A673 (cell line): ENCODE results near the gene ABT1. TPM values are rescaled to one million over a fixed set of nuclear protein-coding genes. Genes with fewer than 3 reads are reported as not detected.

Experiments
- BruUV-seq: library from RNA; stranded (reverse); fragments of 400-500 nt; replicated peaks from 2 replicates; lab custom pipeline; 2021; lab: Mats Ljungman, UMichigan
- CTCF ChIA-PET: fragments of 300-600 bp; sonication (Branson Sonifier 250); formaldehyde crosslinking; loops from one replicate; lab custom pipeline; 2022; ENCODE audit warnings: antibody characterized with exemption; lab: Charles Lee
- POLR2A ChIA-PET: fragments of 300-600 bp; sonication (Branson Sonifier 250); formaldehyde crosslinking; loops from one replicate; lab custom pipeline; 2022; ENCODE audit warnings: antibody characterized with exemption; ENCODE audit not compliant: low non-redundant PET; lab: Charles Lee
- DNase-seq: peaks from one replicate; pipeline ENCODE4 v3.0.0-alpha.2; 2015; ENCODE audit warnings: low spot score
- H3K27ac ChIP-seq: fragments of 200-600 bp; sonication (generic); 2 replicates; pipeline ENCODE4 v1.5.1; 2016; ENCODE audit warnings: mixed run types, low read depth, mild to moderate bottlenecking, mixed read lengths, antibody characterized with exemption, low read length; ENCODE audit not compliant: poor library complexity, severe bottlenecking
- H3K27me3 ChIP-seq: fragments of 200-600 bp; sonication (generic); replicated peaks from 2 replicates; pipeline ENCODE4 v1.6.1; 2017; ENCODE audit warnings: mixed run types, low read depth, mild to moderate bottlenecking, mixed read lengths, antibody characterized with exemption, low read length; ENCODE audit not compliant: insufficient read depth, poor library complexity
- H3K36me3 ChIP-seq: fragments of 200-600 bp; sonication (generic); 2 replicates; pipeline ENCODE4 v1.6.1; 2016; ENCODE audit warnings: mixed run types, mild to moderate bottlenecking, mixed read lengths, antibody characterized with exemption, low read length; ENCODE audit not compliant: insufficient read depth, poor library complexity, severe bottlenecking
- H3K4me1 ChIP-seq: fragments of 200-600 bp; sonication (generic); 2 replicates; pipeline ENCODE4 v1.6.1; 2017; ENCODE audit warnings: mixed run types, mild to moderate bottlenecking, mixed read lengths, antibody characterized with exemption, low read length; ENCODE audit not compliant: insufficient read depth, poor library complexity, severe bottlenecking
- H3K4me3 ChIP-seq: fragments of 200-600 bp; sonication (generic); 2 replicates; pipeline ENCODE4 v1.5.1; 2016; ENCODE audit warnings: low read depth, mixed run types, mild to moderate bottlenecking, mixed read lengths, low read length; ENCODE audit not compliant: poor library complexity, severe bottlenecking
- H3K9me3 ChIP-seq: fragments of 200-600 bp; sonication (generic); 2 replicates; pipeline ENCODE4 v1.6.1; 2016; ENCODE audit warnings: mixed run types, low read depth, mild to moderate bottlenecking, mixed read lengths, antibody characterized with exemption, low read length; ENCODE audit not compliant: poor library complexity, severe bottlenecking
- EZH2 ChIP-seq: fragments of 200-600 bp; sonication (generic); IDR thresholded peaks from 2 replicates; pipeline ENCODE4 v1.6.1; 2017; ENCODE audit warnings: borderline replicate concordance, low read depth, mild to moderate bottlenecking, mixed read lengths, antibody characterized with exemption, low read length; ENCODE audit not compliant: poor library complexity, severe bottlenecking
- intact Hi-C: fragments of 100-400 bp; cut with micrococcal nuclease; formaldehyde crosslinking; loops from one replicate; pipeline ENCODE4 v1.10.0; 2022; ENCODE audit not compliant: unreplicated experiment
- total RNA-seq: library from RNA; stranded (reverse); gene quantifications from 2 replicates; pipeline ENCODE4 v1.2.3, GENCODE V29; 2021
- TF ChIP-seq, protein P1 (sequence below): fragments of 300-800, 200-600 bp; sonication (generic); conservative IDR thresholded peaks from 2 replicates; pipeline ENCODE4 v1.5.1; 2017; ENCODE audit warnings: low read depth, mild to moderate bottlenecking, antibody characterized with exemption, low read length, moderate library complexity, mixed read lengths

The ABT1 gene
- total RNA-seq, 1 experiment from 2014 or later = 18.1 TPM

DNA sequence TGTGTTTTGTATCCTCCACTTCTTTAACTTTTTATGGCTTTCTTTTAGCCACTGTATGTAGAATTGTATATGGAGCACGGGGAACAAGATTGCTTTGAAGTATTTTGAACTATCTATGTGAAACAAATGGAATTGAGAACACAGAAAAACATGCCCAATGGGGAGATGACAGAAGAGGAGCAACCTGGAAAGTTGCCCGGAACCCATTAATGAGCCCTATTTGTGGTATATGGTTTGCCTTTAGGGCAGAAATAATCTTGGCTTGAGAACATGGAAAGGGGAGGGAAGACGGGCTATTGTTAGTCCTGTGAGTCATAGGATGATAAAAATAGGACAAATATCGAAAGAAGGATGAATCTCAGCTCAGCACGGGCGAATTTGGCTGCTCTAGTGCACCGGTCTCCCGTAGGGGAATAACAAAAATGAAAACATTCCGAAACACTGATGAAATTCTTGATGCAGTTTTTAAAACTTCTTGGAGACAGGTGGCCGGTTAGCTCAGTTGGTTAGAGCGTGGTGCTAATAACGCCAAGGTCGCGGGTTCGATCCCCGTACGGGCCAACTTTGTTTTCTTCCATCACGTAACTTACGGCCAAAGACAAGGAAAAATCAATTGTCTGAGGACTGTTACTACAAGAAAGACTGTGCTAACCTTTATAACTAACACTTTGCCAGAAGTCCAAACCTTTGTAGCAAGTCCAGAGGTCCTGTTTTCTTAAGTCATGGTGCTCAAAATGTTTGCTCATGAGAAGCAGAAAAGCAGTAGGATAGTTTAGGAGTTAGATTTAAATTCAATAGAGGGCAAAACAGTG is 42.9 kb upstream of the ABT1 start:
- peak overlapping the region; percentile 69 for H3K27ac ChIP-seq
- no peak for TF ChIP-seq EZH2
- TF ChIP-seq, protein P1, sequence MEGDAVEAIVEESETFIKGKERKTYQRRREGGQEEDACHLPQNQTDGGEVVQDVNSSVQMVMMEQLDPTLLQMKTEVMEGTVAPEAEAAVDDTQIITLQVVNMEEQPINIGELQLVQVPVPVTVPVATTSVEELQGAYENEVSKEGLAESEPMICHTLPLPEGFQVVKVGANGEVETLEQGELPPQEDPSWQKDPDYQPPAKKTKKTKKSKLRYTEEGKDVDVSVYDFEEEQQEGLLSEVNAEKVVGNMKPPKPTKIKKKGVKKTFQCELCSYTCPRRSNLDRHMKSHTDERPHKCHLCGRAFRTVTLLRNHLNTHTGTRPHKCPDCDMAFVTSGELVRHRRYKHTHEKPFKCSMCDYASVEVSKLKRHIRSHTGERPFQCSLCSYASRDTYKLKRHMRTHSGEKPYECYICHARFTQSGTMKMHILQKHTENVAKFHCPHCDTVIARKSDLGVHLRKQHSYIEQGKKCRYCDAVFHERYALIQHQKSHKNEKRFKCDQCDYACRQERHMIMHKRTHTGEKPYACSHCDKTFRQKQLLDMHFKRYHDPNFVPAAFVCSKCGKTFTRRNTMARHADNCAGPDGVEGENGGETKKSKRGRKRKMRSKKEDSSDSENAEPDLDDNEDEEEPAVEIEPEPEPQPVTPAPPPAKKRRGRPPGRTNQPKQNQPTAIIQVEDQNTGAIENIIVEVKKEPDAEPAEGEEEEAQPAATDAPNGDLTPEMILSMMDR = no peak
- H3K27me3 ChIP-seq = no peaks in the 10 kb centered on the region
- intact Hi-C loops = loop anchor here (1.0 to 10.0 kb wide), 5 partner anchors 15 to 499 kb away; a partner anchor contains a TSS
- peak overlapping the region; percentile 61 for H3K4me3 ChIP-seq
- H3K4me1 ChIP-seq = no peaks in the 10 kb centered on the region
- DNase-seq = peak; percentile 89
- H3K36me3 ChIP-seq = no peaks in the 10 kb centered on the region
- ChIA-PET CTCF (interaction anchor here (0.6 to 1.0 kb wide), 2 partner anchors 42 to 299 kb away, joined by 3 to 9 read pairs; no protein-coding TSS in a partner anchor), POLR2A (no interaction called here)
- BruUV-seq = no TSS peak
- no peaks in the 10 kb centered on the region for H3K9me3 ChIP-seq

DNA sequence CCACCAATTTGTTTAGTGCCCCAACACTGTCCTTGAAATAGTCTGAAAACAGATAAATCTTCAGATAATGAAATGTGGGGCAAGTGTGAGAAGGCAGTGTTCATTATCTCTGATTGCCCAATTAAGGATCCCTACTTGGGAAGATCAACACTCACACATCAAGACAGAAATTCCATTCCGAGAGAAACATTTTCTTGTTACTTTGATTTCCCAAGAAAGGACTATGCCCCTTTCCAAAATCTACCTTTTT is 42.4 kb upstream of the ABT1 start:
- BruUV-seq = no TSS peak

DNA sequence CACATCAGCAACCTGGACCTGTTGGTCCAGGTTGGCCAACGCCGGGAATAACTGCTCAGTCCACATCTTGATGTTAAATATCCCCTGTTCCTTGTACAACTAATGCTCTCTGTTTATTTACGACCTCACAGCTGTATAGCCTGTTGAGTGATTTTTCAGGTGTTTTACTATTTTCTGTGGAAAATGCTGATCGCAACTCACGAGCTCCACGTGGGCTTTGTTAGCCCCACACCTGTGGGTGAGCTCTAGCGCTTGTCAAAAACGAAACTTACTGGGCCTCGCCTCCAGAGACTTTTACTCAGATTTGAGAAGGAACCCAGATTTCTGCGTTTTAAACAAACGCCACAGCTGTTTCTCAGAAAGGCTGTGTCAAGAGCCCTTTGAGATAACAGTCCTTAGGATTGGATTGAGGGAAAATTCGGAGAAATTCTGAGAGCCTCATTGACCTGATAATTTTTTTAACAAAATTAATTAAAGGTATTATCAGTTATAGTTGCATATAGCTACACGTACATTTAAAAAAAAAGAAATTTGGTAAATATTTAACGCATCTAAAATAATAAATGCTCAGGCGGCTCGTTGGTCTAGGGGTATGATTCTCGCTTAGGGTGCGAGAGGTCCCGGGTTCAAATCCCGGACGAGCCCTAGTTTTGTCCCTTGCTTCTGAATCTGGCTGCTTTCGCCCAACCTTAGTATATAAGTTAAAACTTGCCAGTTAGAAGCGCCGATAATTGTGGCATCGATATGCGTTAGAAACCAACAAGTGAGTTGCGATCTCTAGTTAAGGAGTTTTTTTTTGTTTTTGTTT is 41.9 kb upstream of the ABT1 start:
- Histone ChIP-seq H3K27me3 (no peaks in the 10 kb centered on the region), H3K4me1 (no peaks in the 10 kb centered on the region), H3K27ac (peak overlapping the region; percentile 69), H3K36me3 (no peaks in the 10 kb centered on the region), H3K4me3 (peak overlapping the region; percentile 61), H3K9me3 (no peaks in the 10 kb centered on the region)
- no peak for TF ChIP-seq EZH2
- TF ChIP-seq, protein P1 = no peak
- peak; percentile 86 for DNase-seq
- ChIA-PET POLR2A (interaction anchor here (0.6 kb wide), 1 partner anchor 285 kb away, joined by 3 read pairs; no protein-coding TSS in a partner anchor), CTCF (interaction anchor here (0.6 to 1.2 kb wide), 2 partner anchors 41 to 300 kb away, joined by 5 to 9 read pairs; no protein-coding TSS in a partner anchor)
- intact Hi-C loops = loop anchor here (2.0 to 10.0 kb wide), 5 partner anchors 14 to 500 kb away; a partner anchor contains a TSS
- BruUV-seq = no TSS peak

More for the DNA sequence above, 42.4 kb upstream of the ABT1 start:
- H3K9me3 ChIP-seq = no peaks in the 10 kb centered on the region
- ChIA-PET CTCF (interaction anchor here (0.6 to 1.2 kb wide), 3 partner anchors 41 to 299 kb away, joined by 3 to 9 read pairs (median 5); no protein-coding TSS in a partner anchor), POLR2A (no interaction called here)
- no peak for TF ChIP-seq EZH2
- TF ChIP-seq, protein P1 = no peak
- H3K4me1 ChIP-seq = no peaks in the 10 kb centered on the region
- no peaks in the 10 kb centered on the region for H3K27me3 ChIP-seq
- no peak for DNase-seq
- peak overlapping the region; percentile 61 for H3K4me3 ChIP-seq
- intact Hi-C loops = loop anchor here (2.0 to 10.0 kb wide), 4 partner anchors 14 to 500 kb away; a partner anchor contains a TSS
- H3K36me3 ChIP-seq = no peaks in the 10 kb centered on the region
- peak overlapping the region; percentile 69 for H3K27ac ChIP-seq
